Stomach (tissue), 4 donors: Measurements from ENCODE around the gene FAM200A.

Experiments
- EP300 ChIP-seq: sonication (generic); formaldehyde crosslinking; IDR thresholded peaks from one replicate; pipeline ENCODE4 v1.6.1; 2017; ENCODE audit warnings: antibody characterized with exemption
- POLR2A ChIP-seq, 4 donors: fragments of 450-650 bp; IDR thresholded peaks; one replicate each; pipeline ENCODE4 v1.6.1; 2016; ENCODE audit warnings: antibody characterized with exemption in 4 of 4, control low read depth in 2 of 4, mild to moderate bottlenecking in 1 of 4, moderate library complexity in 1 of 4
- POLR2AphosphoS5 ChIP-seq, 3 donors: sonication (generic); formaldehyde crosslinking; IDR thresholded peaks; one replicate each; pipeline ENCODE4 v1.6.1; 2016; ENCODE audit warnings: antibody characterized with exemption in 3 of 3
- TF ChIP-seq, protein P1 (sequence below), 7 experiments: fragments of 450-650 bp in 4 of 7; fragments of 200-600 bp in 3 of 7; sonication (generic) in 3 of 7; IDR thresholded peaks; one replicate each; pipeline ENCODE4 v1.5.1; 2016 to 2019; ENCODE audit warnings: antibody characterized with exemption in 7 of 7, control low read depth in 2 of 7, mild to moderate bottlenecking in 1 of 7

GRCh38 chr7:99597762-99598501 is 46.0 kb upstream of the FAM200A start, which contains the start of gene TMEM225B:
- TF ChIP-seq, protein P1, sequence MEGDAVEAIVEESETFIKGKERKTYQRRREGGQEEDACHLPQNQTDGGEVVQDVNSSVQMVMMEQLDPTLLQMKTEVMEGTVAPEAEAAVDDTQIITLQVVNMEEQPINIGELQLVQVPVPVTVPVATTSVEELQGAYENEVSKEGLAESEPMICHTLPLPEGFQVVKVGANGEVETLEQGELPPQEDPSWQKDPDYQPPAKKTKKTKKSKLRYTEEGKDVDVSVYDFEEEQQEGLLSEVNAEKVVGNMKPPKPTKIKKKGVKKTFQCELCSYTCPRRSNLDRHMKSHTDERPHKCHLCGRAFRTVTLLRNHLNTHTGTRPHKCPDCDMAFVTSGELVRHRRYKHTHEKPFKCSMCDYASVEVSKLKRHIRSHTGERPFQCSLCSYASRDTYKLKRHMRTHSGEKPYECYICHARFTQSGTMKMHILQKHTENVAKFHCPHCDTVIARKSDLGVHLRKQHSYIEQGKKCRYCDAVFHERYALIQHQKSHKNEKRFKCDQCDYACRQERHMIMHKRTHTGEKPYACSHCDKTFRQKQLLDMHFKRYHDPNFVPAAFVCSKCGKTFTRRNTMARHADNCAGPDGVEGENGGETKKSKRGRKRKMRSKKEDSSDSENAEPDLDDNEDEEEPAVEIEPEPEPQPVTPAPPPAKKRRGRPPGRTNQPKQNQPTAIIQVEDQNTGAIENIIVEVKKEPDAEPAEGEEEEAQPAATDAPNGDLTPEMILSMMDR (IDR thresholded peaks at IDR 0.05), result no peak
- no peak for TF ChIP-seq POLR2AphosphoS5 (IDR thresholded peaks at IDR 0.05)
- no peak for TF ChIP-seq POLR2A (IDR thresholded peaks at IDR 0.05)
- TF ChIP-seq EP300, result no peak
